Panc1 (cell line): ENCODE data around the gene PPP1R13L. TPM values are rescaled to one million over a fixed set of nuclear protein-coding genes. Genes with fewer than 3 reads are reported as not detected.

Source experiments
- ATAC-seq: fragments of 200-7000 bp; cut with Tn5 transposase; 2 replicates; pipeline ENCODE4 v1.9.1; 2020; ENCODE audit warnings: mild to moderate bottlenecking, moderate library complexity
- BruUV-seq: library from RNA; stranded (reverse); fragments of 400-500 nt; replicated peaks from 2 replicates; lab custom pipeline; 2021; lab: Mats Ljungman, UMichigan
- CTCF ChIA-PET: fragments of 300-600 bp; sonication (Branson Sonifier 250); formaldehyde crosslinking; loops from one replicate; lab custom pipeline; 2022; ENCODE audit warnings: antibody characterized with exemption; lab: Charles Lee
- POLR2A ChIA-PET: fragments of 300-600 bp; sonication (Branson Sonifier 250); formaldehyde crosslinking; loops from one replicate; lab custom pipeline; 2022; ENCODE audit warnings: antibody characterized with exemption; lab: Charles Lee
- DNase-seq: peaks from one replicate; pipeline ENCODE4 v3.0.0-alpha.2; 2010; ENCODE audit warnings: low read depth, low spot score
- H3K27ac ChIP-seq: 2 replicates; pipeline ENCODE4 v1.5.1; 2011; ENCODE audit warnings: mild to moderate bottlenecking, low read length, inconsistent platforms
- H3K27me3 ChIP-seq: fragments of 200-500 bp; sonication (Bioruptor generic); 2 replicates; pipeline ENCODE4 v1.6.0; 2014; ENCODE audit warnings: low read length, inconsistent platforms; ENCODE audit not compliant: control insufficient read depth, insufficient read depth
- H3K36me3 ChIP-seq: fragments of 200-500 bp; sonication (Bioruptor generic); 2 replicates; pipeline ENCODE4 v1.5.1; 2014; ENCODE audit warnings: inconsistent platforms, mild to moderate bottlenecking, low read length, moderate library complexity; ENCODE audit not compliant: control insufficient read depth, insufficient read depth
- H3K4me1 ChIP-seq: 2 replicates; pipeline ENCODE4 v1.5.1; 2011; ENCODE audit warnings: inconsistent platforms, mild to moderate bottlenecking, low read length, moderate library complexity; ENCODE audit not compliant: control insufficient read depth, insufficient read depth
- H3K4me3 ChIP-seq, 2 experiments: 2 replicates each; pipeline ENCODE4 v1.5.1; 2011 to 2012; ENCODE audit warnings: low read depth in 2 of 2, low read length in 2 of 2, mild to moderate bottlenecking in 2 of 2, inconsistent platforms in 1 of 2, moderate library complexity in 1 of 2
- H3K9me3 ChIP-seq: fragments of 200-500 bp; sonication (Bioruptor generic); 2 replicates; pipeline ENCODE4 v1.5.1; 2014; ENCODE audit warnings: low read depth, mild to moderate bottlenecking, inconsistent platforms, low read length, moderate library complexity; ENCODE audit not compliant: control insufficient read depth, insufficient read depth
- POLR2AphosphoS5 ChIP-seq: IDR thresholded peaks from 2 replicates; pipeline ENCODE4 v1.6.1; 2012; ENCODE audit warnings: mild to moderate bottlenecking, low read depth, low read length, moderate library complexity
- SIN3A ChIP-seq: IDR thresholded peaks from 2 replicates; pipeline ENCODE4 v1.6.1; 2012; ENCODE audit warnings: low read depth, mild to moderate bottlenecking, low read length, moderate library complexity, borderline replicate concordance; ENCODE audit not compliant: insufficient read depth
- TCF7L2 ChIP-seq: IDR thresholded peaks from 2 replicates; pipeline ENCODE4 v1.6.1; 2011; ENCODE audit warnings: mild to moderate bottlenecking, low read depth, low read length, inconsistent platforms
- in situ Hi-C: cut with HindIII; loops from 2 replicates; pipeline ENCODE4 v1.10.0; 2016; ENCODE audit warnings: low sequenced_read_pairs, low pct_unique_long_range_greater_than_20kb
- intact Hi-C: fragments of 100-400 bp; cut with micrococcal nuclease; formaldehyde crosslinking; loops from one replicate; pipeline ENCODE4 v1.10.0; 2022; ENCODE audit not compliant: unreplicated experiment
- total RNA-seq: library from RNA; stranded (reverse); gene quantifications from one replicate; pipeline ENCODE4 v1.2.1, GENCODE V29; 2021; ENCODE audit not compliant: unreplicated experiment
- TF ChIP-seq, protein P1 (sequence below): fragments of 450-650 bp; IDR thresholded peaks from 2 replicates; pipeline ENCODE4 v1.5.1; 2017; ENCODE audit warnings: mild to moderate bottlenecking
- TF ChIP-seq, protein P2 (sequence below), 2 experiments: IDR thresholded peaks; 2 replicates each; pipeline ENCODE4 v1.6.1; 2011 to 2012; ENCODE audit warnings: low read depth in 2 of 2, control low read depth in 1 of 2, low read length in 1 of 2, mild to moderate bottlenecking in 1 of 2, moderate library complexity in 1 of 2; ENCODE audit not compliant: insufficient read depth in 1 of 2

The PPP1R13L gene
- total RNA-seq, 1 experiment from 2014 or later = 39.1 TPM

GRCh38 chr19:45376045-45376724 lies 28.7 kb downstream of the PPP1R13L start:
- no TSS peak for BruUV-seq
- peak overlapping the region; percentile 51; the same call in 1 of the 2 replicates for H3K27ac ChIP-seq
- no peak overlapping the region for H3K4me3 ChIP-seq
- POLR2A ChIA-PET = no interaction called here
- intact Hi-C loops = no loop called here
- DNase-seq (no peak), ATAC-seq (peak; percentile 71)
- CTCF ChIA-PET = no interaction called here
- TF ChIP-seq TCF7L2 = no peak
- no peak for TF ChIP-seq POLR2AphosphoS5
- TF ChIP-seq, protein P1, sequence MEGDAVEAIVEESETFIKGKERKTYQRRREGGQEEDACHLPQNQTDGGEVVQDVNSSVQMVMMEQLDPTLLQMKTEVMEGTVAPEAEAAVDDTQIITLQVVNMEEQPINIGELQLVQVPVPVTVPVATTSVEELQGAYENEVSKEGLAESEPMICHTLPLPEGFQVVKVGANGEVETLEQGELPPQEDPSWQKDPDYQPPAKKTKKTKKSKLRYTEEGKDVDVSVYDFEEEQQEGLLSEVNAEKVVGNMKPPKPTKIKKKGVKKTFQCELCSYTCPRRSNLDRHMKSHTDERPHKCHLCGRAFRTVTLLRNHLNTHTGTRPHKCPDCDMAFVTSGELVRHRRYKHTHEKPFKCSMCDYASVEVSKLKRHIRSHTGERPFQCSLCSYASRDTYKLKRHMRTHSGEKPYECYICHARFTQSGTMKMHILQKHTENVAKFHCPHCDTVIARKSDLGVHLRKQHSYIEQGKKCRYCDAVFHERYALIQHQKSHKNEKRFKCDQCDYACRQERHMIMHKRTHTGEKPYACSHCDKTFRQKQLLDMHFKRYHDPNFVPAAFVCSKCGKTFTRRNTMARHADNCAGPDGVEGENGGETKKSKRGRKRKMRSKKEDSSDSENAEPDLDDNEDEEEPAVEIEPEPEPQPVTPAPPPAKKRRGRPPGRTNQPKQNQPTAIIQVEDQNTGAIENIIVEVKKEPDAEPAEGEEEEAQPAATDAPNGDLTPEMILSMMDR = no peak
- TF ChIP-seq SIN3A = no peak
- TF ChIP-seq, protein P2, sequence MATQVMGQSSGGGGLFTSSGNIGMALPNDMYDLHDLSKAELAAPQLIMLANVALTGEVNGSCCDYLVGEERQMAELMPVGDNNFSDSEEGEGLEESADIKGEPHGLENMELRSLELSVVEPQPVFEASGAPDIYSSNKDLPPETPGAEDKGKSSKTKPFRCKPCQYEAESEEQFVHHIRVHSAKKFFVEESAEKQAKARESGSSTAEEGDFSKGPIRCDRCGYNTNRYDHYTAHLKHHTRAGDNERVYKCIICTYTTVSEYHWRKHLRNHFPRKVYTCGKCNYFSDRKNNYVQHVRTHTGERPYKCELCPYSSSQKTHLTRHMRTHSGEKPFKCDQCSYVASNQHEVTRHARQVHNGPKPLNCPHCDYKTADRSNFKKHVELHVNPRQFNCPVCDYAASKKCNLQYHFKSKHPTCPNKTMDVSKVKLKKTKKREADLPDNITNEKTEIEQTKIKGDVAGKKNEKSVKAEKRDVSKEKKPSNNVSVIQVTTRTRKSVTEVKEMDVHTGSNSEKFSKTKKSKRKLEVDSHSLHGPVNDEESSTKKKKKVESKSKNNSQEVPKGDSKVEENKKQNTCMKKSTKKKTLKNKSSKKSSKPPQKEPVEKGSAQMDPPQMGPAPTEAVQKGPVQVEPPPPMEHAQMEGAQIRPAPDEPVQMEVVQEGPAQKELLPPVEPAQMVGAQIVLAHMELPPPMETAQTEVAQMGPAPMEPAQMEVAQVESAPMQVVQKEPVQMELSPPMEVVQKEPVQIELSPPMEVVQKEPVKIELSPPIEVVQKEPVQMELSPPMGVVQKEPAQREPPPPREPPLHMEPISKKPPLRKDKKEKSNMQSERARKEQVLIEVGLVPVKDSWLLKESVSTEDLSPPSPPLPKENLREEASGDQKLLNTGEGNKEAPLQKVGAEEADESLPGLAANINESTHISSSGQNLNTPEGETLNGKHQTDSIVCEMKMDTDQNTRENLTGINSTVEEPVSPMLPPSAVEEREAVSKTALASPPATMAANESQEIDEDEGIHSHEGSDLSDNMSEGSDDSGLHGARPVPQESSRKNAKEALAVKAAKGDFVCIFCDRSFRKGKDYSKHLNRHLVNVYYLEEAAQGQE (IDR thresholded peaks at IDR 0.05; ENCODE audit: insufficient read depth in 1 of 2, low read depth in 2 of 2, low read length in 1 of 2) = no peak
- in situ Hi-C loops = no loop called here
- H3K36me3 ChIP-seq = no peaks in the 10 kb centered on the region
- peaks cover 7% of the 10 kb centered on the region; the same call in 1 of the 2 replicates for H3K4me1 ChIP-seq
- H3K27me3 ChIP-seq = no peaks in the 10 kb centered on the region
- H3K9me3 ChIP-seq = no peaks in the 10 kb centered on the region

DNA sequence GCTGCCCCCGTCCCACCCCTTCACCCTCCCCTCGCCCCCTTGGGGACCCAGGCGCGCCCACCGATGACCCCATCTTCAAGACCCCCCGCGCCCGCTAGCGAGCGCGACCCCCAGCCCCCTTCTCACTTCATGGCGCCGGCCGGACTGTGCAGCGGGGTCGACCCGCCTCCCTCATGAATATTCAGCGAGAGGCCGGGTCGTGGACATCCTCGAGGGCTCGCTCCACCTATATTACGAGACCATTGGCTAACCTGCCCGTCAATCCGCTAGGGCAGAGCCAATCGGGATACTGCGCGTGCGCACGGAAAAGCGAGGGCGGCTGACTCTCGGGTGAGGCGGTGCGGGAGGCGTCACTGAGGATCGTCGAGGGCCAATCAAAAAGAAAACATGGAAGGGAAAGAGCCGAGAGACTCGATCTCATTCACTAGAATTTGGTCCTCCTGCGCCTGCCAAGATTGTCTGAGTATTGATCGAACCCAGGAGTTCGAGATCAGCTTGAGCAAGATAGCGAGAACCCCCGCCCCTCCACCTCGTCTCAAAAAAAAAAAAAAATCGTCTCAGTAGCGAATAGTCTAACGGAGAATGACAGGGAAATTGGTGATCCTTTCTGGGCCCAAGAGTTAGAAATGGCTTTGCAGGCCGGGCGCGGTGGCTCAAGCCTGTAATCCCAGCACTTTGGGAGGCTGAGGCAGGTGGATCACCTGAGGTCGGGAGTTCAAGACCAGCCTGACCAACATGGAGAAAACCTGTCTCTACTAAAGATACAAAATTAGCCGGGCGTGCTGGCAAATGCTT lies 34.3 kb downstream of the PPP1R13L start, which contains the start of gene ERCC2:
ERCC2 (minus strand) TSS at position 164 of the 795 bp plus-strand sequence; CDS start at position 131, 33 bp downstream.
- 0 out of 2 replicates have a peak, but pooled peaks have one; percentile 31 for TF ChIP-seq POLR2AphosphoS5
- TF ChIP-seq, protein P2 (IDR thresholded peaks at IDR 0.05; ENCODE audit: insufficient read depth in 1 of 2, low read depth in 2 of 2, low read length in 1 of 2) = no peak
- Histone ChIP-seq H3K36me3 (no peaks in the 10 kb centered on the region), H3K27ac (peak within 1 kb of the TSS; percentile 85), H3K9me3 (no peaks in the 10 kb centered on the region), H3K27me3 (no peaks in the 10 kb centered on the region), H3K4me1 (peaks cover 4% of the 10 kb centered on the region; the same call in 1 of the 2 replicates), H3K4me3 (peak within 1 kb of the TSS; percentile 65 to 68)
- in situ Hi-C loops = no loop called here
- ATAC-seq (peak; percentile 99), DNase-seq (peak; percentile 88)
- intact Hi-C loops = no loop called here
- CTCF ChIA-PET = no interaction called here
- POLR2A ChIA-PET = interaction anchor here (0.6 kb wide), 1 partner anchor 26 kb away, joined by 3 read pairs; no protein-coding TSS in a partner anchor
- no TSS peak for BruUV-seq
